ENCODE data around the gene CCL24. TPM values are rescaled to one million over a fixed set of nuclear protein-coding genes. Genes with fewer than 3 reads are reported as not detected.
"Not testable (repeated sequence)": the region's sequence is repeated elsewhere in the genome, so short reads cannot be mapped to it uniquely, and the experiment has no call there.

CCL24 gene
- not detected for total RNA-seq

GRCh38 chr7:75813781-75814236 is at the start of gene CCL24:
Gene CCL24, minus strand, starts transcription at chr7:75813806. Its CDS starts 91 bp downstream, at chr7:75813715.
- DNase-seq (ENCODE audit: low spot score in 2 of 2), result no peak
- Histone ChIP-seq H3K4me3 (no peak within 1 kb of the TSS), H3K27ac (no peak within 1 kb of the TSS), H3K27me3 (no peaks in the 10 kb centered on the region), H3K36me3 (no peaks in the 10 kb centered on the region), H3K4me1 (no peaks in the 10 kb centered on the region), H3K9me3 (no peaks in the 10 kb centered on the region)
- no peak for TF ChIP-seq CTCF (IDR thresholded peaks at IDR 0.05)
- intact Hi-C loops (cut with DNase I), result no loop called here

DNA sequence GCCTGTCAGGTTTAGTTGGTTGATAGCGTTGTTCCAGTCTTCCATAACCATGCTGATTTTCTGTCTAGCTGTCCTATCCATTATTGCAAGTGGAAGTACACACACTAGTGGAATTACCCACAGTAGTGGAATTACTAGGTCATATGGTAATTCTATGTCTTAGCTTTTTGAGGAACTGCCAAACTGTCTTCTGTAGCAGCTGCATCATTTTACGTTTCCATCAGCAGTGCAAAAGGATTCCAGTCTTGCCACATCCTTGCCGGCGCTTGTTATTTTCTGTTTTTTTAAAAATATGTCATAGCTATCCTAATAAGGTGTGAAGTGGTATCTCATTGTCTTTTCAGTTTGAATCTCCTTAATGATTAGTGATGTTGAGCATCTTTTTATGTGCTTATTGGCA is 48.0 kb upstream of the CCL24 start:
- no peak for DNase-seq (ENCODE audit: low spot score in 2 of 2)
- no peak for TF ChIP-seq CTCF (IDR thresholded peaks at IDR 0.05)
- intact Hi-C loops (cut with DNase I), result no loop called here
- peaks cover 0 to 4% of the 10 kb centered on the region in 2 donors for H3K4me1 ChIP-seq
- no peak overlapping the region for H3K4me3 ChIP-seq
- H3K27me3 ChIP-seq, result no peaks in the 10 kb centered on the region
- H3K9me3 ChIP-seq, result no peaks in the 10 kb centered on the region
- H3K36me3 ChIP-seq, result no peaks in the 10 kb centered on the region
- no peak overlapping the region for H3K27ac ChIP-seq

- no peaks in the 10 kb centered on the region for H3K9me3 ChIP-seq
- no peak for DNase-seq (ENCODE audit: low spot score in 2 of 2)
- intact Hi-C loops (cut with DNase I), result no loop called here
- H3K27me3 ChIP-seq, result no peaks in the 10 kb centered on the region
- H3K36me3 ChIP-seq, result no peaks in the 10 kb centered on the region
- TF ChIP-seq CTCF (IDR thresholded peaks at IDR 0.05), result no peak
- no peaks in the 10 kb centered on the region for H3K4me1 ChIP-seq
- no peak overlapping the region for H3K27ac ChIP-seq
- no peak overlapping the region for H3K4me3 ChIP-seq
These were observed 44.8 kb upstream of the CCL24 start for GRCh38 chr7:75858410-75858809.

DNA sequence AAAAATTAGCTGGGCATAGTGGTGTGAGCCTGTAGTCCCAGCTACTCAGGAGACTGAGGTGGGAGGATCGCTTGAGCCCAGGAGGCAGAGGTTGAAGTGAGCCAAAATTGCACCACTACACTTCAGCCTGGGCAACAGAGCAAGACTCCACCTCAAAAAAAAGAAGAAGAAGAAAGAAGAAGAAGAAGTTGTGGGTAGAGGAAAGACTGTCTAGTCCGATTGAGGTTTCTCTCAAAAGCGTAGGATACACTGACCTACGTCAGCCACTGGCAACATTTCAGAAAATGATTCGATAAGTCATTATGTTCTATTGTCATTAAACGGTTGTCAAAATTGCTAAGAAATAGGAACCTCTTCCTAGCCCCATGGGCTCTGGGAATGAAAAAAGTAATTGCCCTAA is 42.9 kb upstream of the CCL24 start:
- no peak overlapping the region for H3K4me3 ChIP-seq
- TF ChIP-seq CTCF (IDR thresholded peaks at IDR 0.05), result no peak
- intact Hi-C loops (cut with DNase I), result no loop called here
- no peaks in the 10 kb centered on the region for H3K4me1 ChIP-seq
- no peaks in the 10 kb centered on the region for H3K36me3 ChIP-seq
- no peak for DNase-seq (ENCODE audit: low spot score in 2 of 2)
- no peaks in the 10 kb centered on the region for H3K9me3 ChIP-seq
- no peak overlapping the region for H3K27ac ChIP-seq
- no peaks in the 10 kb centered on the region for H3K27me3 ChIP-seq

DNA sequence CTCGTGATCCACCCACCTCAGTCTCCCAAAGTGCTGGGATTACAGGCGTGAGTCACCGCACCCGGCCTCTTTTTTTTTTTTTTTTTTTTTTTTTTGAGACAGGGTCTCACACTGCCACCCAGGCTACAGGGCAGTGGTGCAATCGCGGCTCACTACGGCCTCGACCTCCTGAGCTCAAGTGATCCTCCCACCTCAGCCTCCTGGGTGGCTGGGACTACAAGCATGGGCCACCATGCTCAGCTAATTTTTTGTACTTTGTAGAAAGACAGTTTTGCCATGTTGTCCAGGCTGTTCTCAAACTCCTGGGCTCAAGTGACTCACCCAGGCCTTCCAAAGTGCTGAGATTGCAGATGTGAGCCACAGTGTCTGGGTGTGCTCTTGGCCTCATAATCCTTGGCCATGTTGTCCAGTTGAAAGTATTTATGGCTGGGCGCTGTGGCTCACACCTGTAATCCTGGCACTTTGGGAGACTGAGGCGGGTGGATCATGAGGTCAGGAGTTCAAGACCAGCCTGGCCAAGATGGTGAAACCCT is 41.3 kb upstream of the CCL24 start:
- H3K27ac ChIP-seq; H3K9me3 ChIP-seq; H3K4me1 ChIP-seq; H3K27me3 ChIP-seq; intact Hi-C loops (cut with DNase I); DNase-seq (ENCODE audit: low spot score in 2 of 2); H3K4me3 ChIP-seq; H3K36me3 ChIP-seq: not testable (repeated sequence)

GRCh38 chr7:75854233-75854632 is 40.6 kb upstream of the CCL24 start:
- Histone ChIP-seq H3K27ac (no peak overlapping the region), H3K4me1 (no peaks in the 10 kb centered on the region), H3K9me3 (no peaks in the 10 kb centered on the region), H3K27me3 (no peaks in the 10 kb centered on the region), H3K36me3 (no peaks in the 10 kb centered on the region), H3K4me3 (no peak overlapping the region)
- no peak for TF ChIP-seq CTCF (IDR thresholded peaks at IDR 0.05)
- no peak for DNase-seq (ENCODE audit: low spot score in 2 of 2)
- intact Hi-C loops (cut with DNase I), result no loop called here
